ENCODE measurements around the gene GNPTG. TPM values are rescaled to one million over a fixed set of nuclear protein-coding genes. Genes with fewer than 3 reads are reported as not detected.

Gene GNPTG
- total and polyA plus RNA-seq, 2 of the 13 experiments (the other 11 are each of a cell fraction or from before 2014, with no cell fraction given): 22.7 to 71.1 TPM

DNA sequence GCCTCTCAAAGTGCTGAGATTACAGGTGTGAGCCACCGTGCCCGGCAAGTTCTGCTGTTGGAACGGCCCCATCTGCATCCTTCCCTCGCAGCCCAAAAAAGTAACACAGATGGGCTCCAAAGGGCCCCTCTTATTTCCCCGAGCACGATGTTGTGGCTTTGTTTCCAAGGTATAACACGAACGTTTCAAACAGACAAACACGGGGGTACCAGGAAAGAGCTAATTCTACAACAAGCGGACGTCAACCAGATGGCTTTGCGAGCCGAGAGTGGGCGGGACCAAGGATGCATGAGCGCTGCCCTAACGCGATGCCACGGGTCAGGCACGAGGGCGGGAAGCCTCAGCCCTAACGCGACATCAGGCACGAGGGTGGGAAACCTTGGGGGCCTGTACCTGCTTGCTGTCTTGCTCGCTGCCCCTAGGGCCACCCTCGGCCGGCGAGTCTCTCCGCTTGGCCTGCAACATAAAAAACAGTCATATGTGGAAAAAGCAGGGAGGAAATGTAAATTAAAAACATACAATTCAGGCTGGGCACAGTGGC, 38.6 kb downstream of the GNPTG start:
- H4K20me1 ChIP-seq (ENCODE audit: insufficient read depth, low read length): no peaks in the 10 kb centered on the region
- WGBS (ENCODE audit: low lambda C conversion rate): 90% methylated on average over 28 of the region's 28 CpGs
- H3K36me3 ChIP-seq (replicated peaks in 1 of 2; ENCODE audit: control insufficient read depth in 1 of 2, insufficient read depth in 2 of 2, low read length in 2 of 2): peaks cover 4% of the 10 kb centered on the region in 2 experiments; a peak in 3 of 5 replicates
- ATAC-seq (no peak), DNase-seq (ENCODE audit: low spot score) (no peak), FAIRE-seq (no peak)
- H3K4me1 ChIP-seq (ENCODE audit: insufficient read depth, low read length): no peaks in the 10 kb centered on the region
- no peak overlapping the region for H3K4me3 ChIP-seq (replicated peaks in 1 of 3; ENCODE audit: insufficient read depth in 1 of 3, low read depth in 2 of 3, low read length in 3 of 3)
- intact Hi-C loops (cut with micrococcal nuclease; ENCODE audit: unreplicated experiment): no loop called here
- ChIA-PET POLR2A (interaction anchor here (1.1 kb wide), 1 partner anchor 10 kb away, joined by 3 read pairs; no protein-coding TSS in a partner anchor), CTCF (ENCODE audit: low intra/inter-chr PET ratio, low total read pairs) (no interaction called here)
- no peaks in the 10 kb centered on the region for H3K27me3 ChIP-seq (ENCODE audit: control insufficient read depth in 1 of 2, insufficient read depth in 2 of 2, low read length in 2 of 2)
- in situ Hi-C loops (cut with HindIII; ENCODE audit: extremely low pct_ligation_motif_present, low pct_unique_long_range_greater_than_20kb): no loop called here
- H3K79me2 ChIP-seq (ENCODE audit: insufficient read depth, low read length): no peaks in the 10 kb centered on the region
- BruUV-seq (replicated peaks): no TSS peak
- H2AFZ ChIP-seq (ENCODE audit: low read length): no peak overlapping the region
- H3K27ac ChIP-seq (ENCODE audit: extremely low read length, insufficient read depth, low read length): no peak overlapping the region
- H3K9ac ChIP-seq (ENCODE audit: insufficient read depth, low read depth, low read length): no peak overlapping the region
- H3K9me3 ChIP-seq (ENCODE audit: low read length): no peaks in the 10 kb centered on the region
- no peak overlapping the region for H3K4me2 ChIP-seq (ENCODE audit: low read depth, low read length)
- no peak for TF ChIP-seq ZFAT (CRISPR knock-in tag; conservative IDR thresholded peaks at IDR 0.05)
- TF ChIP-seq, protein P1, sequence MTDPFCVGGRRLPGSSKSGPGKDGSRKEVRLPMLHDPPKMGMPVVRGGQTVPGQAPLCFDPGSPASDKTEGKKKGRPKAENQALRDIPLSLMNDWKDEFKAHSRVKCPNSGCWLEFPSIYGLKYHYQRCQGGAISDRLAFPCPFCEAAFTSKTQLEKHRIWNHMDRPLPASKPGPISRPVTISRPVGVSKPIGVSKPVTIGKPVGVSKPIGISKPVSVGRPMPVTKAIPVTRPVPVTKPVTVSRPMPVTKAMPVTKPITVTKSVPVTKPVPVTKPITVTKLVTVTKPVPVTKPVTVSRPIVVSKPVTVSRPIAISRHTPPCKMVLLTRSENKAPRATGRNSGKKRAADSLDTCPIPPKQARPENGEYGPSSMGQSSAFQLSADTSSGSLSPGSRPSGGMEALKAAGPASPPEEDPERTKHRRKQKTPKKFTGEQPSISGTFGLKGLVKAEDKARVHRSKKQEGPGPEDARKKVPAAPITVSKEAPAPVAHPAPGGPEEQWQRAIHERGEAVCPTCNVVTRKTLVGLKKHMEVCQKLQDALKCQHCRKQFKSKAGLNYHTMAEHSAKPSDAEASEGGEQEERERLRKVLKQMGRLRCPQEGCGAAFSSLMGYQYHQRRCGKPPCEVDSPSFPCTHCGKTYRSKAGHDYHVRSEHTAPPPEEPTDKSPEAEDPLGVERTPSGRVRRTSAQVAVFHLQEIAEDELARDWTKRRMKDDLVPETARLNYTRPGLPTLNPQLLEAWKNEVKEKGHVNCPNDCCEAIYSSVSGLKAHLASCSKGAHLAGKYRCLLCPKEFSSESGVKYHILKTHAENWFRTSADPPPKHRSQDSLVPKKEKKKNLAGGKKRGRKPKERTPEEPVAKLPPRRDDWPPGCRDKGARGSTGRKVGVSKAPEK (CRISPR knock-in tag; IDR thresholded peaks at IDR 0.05; ENCODE audit: borderline replicate concordance): no peak
- no peak for TF ChIP-seq RNF2 (conservative IDR thresholded peaks at IDR 0.05; ENCODE audit: low read depth)
- TF ChIP-seq MTA1 (CRISPR knock-in tag; IDR thresholded peaks at IDR 0.05; ENCODE audit: borderline replicate concordance): no peak
- TF ChIP-seq, protein P2, sequence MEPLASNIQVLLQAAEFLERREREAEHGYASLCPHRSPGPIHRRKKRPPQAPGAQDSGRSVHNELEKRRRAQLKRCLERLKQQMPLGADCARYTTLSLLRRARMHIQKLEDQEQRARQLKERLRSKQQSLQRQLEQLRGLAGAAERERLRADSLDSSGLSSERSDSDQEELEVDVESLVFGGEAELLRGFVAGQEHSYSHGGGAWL (CRISPR knock-in tag; IDR thresholded peaks at IDR 0.05): no peak
- no peak for TF ChIP-seq FOXJ3 (CRISPR knock-in tag; IDR thresholded peaks at IDR 0.05; ENCODE audit: borderline replicate concordance)
- no peak for TF ChIP-seq HHEX (CRISPR knock-in tag; IDR thresholded peaks at IDR 0.05)
- TF ChIP-seq CBX2 (IDR thresholded peaks at IDR 0.05; ENCODE audit: low read depth, low read length): no peak
- no peak for TF ChIP-seq CBX2 (CRISPR knock-in tag; IDR thresholded peaks at IDR 0.05; ENCODE audit: low read depth)
- TF ChIP-seq, protein P3, sequence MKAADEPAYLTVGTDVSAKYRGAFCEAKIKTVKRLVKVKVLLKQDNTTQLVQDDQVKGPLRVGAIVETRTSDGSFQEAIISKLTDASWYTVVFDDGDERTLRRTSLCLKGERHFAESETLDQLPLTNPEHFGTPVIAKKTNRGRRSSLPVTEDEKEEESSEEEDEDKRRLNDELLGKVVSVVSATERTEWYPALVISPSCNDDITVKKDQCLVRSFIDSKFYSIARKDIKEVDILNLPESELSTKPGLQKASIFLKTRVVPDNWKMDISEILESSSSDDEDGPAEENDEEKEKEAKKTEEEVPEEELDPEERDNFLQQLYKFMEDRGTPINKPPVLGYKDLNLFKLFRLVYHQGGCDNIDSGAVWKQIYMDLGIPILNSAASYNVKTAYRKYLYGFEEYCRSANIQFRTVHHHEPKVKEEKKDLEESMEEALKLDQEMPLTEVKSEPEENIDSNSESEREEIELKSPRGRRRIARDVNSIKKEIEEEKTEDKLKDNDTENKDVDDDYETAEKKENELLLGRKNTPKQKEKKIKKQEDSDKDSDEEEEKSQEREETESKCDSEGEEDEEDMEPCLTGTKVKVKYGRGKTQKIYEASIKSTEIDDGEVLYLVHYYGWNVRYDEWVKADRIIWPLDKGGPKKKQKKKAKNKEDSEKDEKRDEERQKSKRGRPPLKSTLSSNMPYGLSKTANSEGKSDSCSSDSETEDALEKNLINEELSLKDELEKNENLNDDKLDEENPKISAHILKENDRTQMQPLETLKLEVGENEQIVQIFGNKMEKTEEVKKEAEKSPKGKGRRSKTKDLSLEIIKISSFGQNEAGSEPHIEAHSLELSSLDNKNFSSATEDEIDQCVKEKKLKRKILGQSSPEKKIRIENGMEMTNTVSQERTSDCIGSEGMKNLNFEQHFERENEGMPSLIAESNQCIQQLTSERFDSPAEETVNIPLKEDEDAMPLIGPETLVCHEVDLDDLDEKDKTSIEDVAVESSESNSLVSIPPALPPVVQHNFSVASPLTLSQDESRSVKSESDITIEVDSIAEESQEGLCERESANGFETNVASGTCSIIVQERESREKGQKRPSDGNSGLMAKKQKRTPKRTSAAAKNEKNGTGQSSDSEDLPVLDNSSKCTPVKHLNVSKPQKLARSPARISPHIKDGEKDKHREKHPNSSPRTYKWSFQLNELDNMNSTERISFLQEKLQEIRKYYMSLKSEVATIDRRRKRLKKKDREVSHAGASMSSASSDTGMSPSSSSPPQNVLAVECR (CRISPR knock-in tag; IDR thresholded peaks at IDR 0.05; ENCODE audit: borderline replicate concordance): no peak
- TF ChIP-seq ZNF34 (CRISPR knock-in tag; IDR thresholded peaks at IDR 0.05; ENCODE audit: borderline replicate concordance): no peak
- TF ChIP-seq, protein P4, sequence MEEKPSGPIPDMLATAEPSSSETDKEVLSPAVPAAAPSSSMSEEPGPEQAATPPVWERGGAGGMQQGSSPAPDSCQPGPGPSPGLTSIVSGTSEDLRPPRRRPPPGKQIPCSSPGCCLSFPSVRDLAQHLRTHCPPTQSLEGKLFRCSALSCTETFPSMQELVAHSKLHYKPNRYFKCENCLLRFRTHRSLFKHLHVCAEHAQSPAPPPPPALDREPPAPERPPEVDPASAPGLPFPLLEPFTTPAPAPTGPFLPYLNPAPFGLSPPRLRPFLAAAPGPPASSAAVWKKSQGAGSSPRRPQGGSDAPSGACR (CRISPR knock-in tag; IDR thresholded peaks at IDR 0.05): no peak
- no peak for TF ChIP-seq THYN1 (CRISPR knock-in tag; IDR thresholded peaks at IDR 0.05; ENCODE audit: borderline replicate concordance, low read depth)
- TF ChIP-seq ZNF468 (CRISPR knock-in tag; IDR thresholded peaks at IDR 0.05): no peak
